ENCODE measurements around the gene SCML1.

- TF ChIP-seq CTCF (IDR thresholded peaks at IDR 0.05; ENCODE audit: insufficient read depth, low read depth, low read length) (no peak), EZH2 (IDR thresholded peaks at IDR 0.05; ENCODE audit: insufficient read depth, low read length) (no peak)
Observed at GRCh38 chrX:17768997-17769396, 31.7 kb downstream of the SCML1 start.

Data from astrocyte (in vitro differentiated cells and primary cell).